GM13977 (cell line): Measurements from ENCODE around the gene PTPN14.

Experiments
- DNase-seq: peaks from one replicate; pipeline ENCODE4 v3.0.0; 2012; ENCODE audit warnings: low spot score
- in situ Hi-C: fragments of 300-500 bp; cut with MboI; formaldehyde crosslinking; loops from one replicate; pipeline ENCODE4 v1.12.0; 2022; ENCODE audit warnings: low sequenced_read_pairs, low pct_unique_long_range_greater_than_20kb, mixed read lengths, inconsistent platforms; ENCODE audit not compliant: unreplicated experiment
- TF ChIP-seq, protein P1 (sequence below): IDR thresholded peaks from 2 replicates; pipeline ENCODE4 v1.5.1; 2012; ENCODE audit warnings: mild to moderate bottlenecking, control low read depth; ENCODE audit not compliant: insufficient read depth; ENCODE audit errors: extremely low read depth, missing control alignments

Gene PTPN14

DNA sequence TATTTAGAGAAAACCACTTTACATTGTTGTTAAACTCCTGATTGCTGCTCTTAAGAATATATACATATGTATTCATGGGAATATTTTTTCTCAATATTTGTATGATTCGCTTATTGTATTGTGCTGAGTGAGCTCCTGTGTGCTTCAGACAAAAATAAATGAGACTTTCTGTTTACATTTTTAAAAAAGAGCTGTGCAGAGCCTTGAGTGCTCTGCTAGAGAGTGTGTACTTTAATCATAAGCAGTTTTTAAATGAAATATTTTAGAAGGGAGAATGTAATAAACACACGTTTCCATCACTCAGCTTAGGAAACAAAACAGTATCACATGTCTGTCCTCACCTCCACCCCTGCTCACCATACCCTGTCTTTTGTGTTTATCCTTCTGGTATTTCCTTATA lies 9.7 kb downstream of the PTPN14 start:
- in situ Hi-C loops, result no loop called here
- no peak for DNase-seq
- TF ChIP-seq, protein P1, sequence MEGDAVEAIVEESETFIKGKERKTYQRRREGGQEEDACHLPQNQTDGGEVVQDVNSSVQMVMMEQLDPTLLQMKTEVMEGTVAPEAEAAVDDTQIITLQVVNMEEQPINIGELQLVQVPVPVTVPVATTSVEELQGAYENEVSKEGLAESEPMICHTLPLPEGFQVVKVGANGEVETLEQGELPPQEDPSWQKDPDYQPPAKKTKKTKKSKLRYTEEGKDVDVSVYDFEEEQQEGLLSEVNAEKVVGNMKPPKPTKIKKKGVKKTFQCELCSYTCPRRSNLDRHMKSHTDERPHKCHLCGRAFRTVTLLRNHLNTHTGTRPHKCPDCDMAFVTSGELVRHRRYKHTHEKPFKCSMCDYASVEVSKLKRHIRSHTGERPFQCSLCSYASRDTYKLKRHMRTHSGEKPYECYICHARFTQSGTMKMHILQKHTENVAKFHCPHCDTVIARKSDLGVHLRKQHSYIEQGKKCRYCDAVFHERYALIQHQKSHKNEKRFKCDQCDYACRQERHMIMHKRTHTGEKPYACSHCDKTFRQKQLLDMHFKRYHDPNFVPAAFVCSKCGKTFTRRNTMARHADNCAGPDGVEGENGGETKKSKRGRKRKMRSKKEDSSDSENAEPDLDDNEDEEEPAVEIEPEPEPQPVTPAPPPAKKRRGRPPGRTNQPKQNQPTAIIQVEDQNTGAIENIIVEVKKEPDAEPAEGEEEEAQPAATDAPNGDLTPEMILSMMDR, result no peak

DNA sequence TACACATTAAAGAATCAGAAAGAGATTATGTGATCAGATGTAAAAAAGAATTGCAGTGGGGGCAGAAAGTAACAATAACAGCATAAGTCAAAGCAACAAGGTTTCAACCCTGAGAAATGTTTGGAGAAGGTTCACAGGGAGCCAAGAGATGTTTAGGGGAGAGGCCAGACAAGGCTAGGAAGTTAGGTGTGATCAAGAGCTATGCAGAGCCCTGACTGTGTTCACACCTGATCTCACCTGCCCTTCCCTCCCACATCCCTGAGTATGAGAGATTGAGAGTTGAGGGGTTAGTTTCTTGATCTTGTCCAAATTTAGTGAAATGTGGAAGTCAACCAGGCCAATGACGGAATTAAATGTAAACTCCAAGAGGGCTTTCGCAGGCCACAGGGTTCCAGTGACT lies 10.2 kb downstream of the PTPN14 start:
- TF ChIP-seq, protein P1, result no peak
- DNase-seq, result no peak
- in situ Hi-C loops, result no loop called here

DNA sequence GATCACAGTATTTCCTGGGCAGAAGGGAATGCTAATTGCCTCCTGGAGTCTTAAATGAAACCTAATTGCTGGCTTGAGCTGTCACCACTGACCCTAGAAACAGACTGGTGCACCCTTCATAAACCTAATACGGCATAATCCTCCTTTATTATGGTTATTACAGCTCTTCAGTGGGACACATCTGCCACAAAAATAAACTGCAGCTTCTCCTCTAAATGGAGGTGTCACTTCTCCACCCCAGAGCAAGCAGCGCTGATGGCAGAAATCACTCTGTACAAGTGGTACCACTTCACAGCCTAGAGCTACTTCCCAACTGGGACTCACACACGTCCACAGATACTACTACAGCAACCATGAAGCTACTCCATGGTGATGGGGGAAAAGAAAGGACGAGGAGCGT lies 11.1 kb downstream of the PTPN14 start:
- DNase-seq, result no peak
- TF ChIP-seq, protein P1, result no peak
- in situ Hi-C loops, result no loop called here

DNA sequence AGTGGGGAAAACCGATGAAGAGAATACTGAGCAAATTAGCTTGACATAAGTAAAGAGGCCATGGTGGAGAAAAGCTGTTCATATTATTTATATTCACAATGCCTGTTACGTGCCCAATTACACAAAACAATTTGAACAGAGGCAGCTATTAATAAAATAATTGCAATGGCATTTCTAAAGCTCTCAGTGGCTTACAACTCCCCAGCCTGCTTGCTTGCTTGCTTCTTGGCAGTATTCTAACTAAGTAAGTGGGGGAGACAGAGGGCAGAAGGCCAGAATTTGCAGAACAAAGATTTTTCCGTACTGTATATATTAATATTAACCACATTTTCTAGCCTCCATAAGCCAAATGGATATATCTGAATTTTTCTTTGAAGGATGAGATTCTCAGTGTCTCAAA lies 12.9 kb downstream of the PTPN14 start:
- in situ Hi-C loops, result no loop called here
- TF ChIP-seq, protein P1, result no peak
- DNase-seq, result no peak

DNA sequence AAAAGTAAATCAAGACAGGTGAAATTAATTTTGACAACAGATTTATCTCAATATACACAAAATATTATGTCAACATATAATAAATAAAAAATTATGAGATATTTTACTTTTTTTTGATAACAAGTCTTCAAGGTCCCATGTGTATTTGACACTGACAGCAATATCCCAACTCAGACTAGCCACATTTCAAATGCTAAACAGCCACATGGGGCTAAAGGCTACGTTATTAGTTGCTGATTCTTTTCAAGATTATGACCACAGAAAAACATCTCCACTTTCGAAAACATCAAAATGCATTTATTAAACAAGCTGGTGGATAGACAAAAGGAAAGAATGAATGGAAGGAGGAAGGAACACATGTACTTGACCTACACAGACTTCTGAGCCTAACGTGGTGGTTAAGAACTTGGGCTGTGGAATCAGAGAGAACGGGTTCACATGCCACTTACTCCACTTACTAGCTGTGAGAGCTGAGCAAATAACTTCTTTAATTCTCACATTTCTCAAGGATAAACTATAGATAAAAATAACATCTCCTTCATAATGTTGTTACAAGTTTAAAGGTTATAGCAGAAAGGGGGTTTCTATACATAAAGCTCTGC lies 13.4 kb downstream of the PTPN14 start:
- in situ Hi-C loops, result no loop called here
- TF ChIP-seq, protein P1, result no peak
- no peak for DNase-seq

DNA sequence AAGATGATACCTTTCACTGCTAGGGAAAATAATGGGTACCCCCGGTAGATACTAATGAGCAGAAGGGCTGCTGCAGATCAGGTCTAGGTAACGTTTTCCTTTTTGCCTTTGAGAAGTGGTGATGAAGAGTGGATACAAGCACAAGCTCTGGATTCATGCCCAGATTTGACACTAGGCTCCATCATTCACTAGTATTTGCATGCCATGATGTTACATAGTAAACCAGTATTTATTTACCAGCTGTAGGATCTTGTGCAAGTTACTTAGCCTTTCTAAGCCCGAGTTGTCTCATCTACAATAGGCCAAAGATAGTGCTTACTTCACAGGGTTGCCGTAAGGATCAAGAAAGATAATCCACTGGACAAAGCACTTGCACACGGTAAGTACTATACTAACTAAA lies 14.2 kb downstream of the PTPN14 start:
- in situ Hi-C loops, result no loop called here
- TF ChIP-seq, protein P1, result no peak
- no peak for DNase-seq

DNA sequence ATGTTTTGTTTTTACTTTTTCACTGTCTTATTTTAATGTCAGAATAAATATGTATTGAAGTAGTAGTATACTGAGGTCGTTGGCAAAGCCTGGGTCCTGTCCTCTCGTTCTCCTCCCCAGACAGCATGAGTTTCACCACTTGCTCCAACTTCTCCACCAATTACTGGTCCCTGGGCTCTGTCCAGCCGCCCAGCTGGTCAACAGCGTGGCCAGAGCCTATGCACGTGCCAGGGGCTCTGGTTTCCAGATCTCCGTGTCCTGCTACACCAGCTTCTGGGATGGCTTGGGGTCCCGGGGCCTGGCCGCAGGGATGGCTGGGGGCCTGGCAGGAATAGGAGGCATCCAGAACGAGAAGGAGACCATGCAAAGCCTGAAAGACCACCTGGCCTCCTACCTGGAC lies 19.3 kb downstream of the PTPN14 start:
- TF ChIP-seq, protein P1, result no peak
- in situ Hi-C loops, result no loop called here
- no peak for DNase-seq
